ENCODE measurements around the gene SAMD5.

SAMD5 gene

DNA sequence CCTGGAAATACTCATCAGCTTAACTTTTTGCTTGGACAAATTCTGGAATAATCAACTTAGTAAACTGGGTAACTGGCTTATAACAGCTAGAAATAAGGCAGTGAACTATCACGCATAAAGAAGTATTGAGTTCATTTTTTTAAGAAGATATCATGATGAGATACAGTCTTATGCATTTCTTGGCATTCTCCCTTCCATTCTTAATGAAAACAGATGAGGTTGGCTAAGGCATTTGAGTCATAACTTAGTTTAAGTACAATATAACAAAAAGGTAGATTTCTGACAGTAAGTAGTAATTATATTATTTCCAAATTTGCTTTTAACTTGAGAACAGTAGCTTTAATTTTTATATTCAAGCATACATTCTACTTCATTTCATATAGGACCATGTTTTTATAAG lies 56.1 kb downstream of the SAMD5 start (continued):
- TF ChIP-seq, protein P1, sequence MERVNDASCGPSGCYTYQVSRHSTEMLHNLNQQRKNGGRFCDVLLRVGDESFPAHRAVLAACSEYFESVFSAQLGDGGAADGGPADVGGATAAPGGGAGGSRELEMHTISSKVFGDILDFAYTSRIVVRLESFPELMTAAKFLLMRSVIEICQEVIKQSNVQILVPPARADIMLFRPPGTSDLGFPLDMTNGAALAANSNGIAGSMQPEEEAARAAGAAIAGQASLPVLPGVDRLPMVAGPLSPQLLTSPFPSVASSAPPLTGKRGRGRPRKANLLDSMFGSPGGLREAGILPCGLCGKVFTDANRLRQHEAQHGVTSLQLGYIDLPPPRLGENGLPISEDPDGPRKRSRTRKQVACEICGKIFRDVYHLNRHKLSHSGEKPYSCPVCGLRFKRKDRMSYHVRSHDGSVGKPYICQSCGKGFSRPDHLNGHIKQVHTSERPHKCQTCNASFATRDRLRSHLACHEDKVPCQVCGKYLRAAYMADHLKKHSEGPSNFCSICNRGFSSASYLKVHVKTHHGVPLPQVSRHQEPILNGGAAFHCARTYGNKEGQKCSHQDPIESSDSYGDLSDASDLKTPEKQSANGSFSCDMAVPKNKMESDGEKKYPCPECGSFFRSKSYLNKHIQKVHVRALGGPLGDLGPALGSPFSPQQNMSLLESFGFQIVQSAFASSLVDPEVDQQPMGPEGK (CRISPR knock-in tag; IDR thresholded peaks at IDR 0.05; ENCODE audit: borderline replicate concordance): no peak
- TF ChIP-seq ZNF565 (CRISPR knock-in tag; conservative IDR thresholded peaks at IDR 0.05; ENCODE audit: low read depth) (no peak), TCF4 (CRISPR knock-in tag; IDR thresholded peaks at IDR 0.05; ENCODE audit: borderline replicate concordance) (no peak), ZNF70 (CRISPR knock-in tag; IDR thresholded peaks at IDR 0.05) (no peak), ISL1 (CRISPR knock-in tag; IDR thresholded peaks at IDR 0.05) (no peak), ZFP30 (CRISPR knock-in tag; IDR thresholded peaks at IDR 0.05) (no peak), GLIS3 (CRISPR knock-in tag; IDR thresholded peaks at IDR 0.05) (no peak)

DNA sequence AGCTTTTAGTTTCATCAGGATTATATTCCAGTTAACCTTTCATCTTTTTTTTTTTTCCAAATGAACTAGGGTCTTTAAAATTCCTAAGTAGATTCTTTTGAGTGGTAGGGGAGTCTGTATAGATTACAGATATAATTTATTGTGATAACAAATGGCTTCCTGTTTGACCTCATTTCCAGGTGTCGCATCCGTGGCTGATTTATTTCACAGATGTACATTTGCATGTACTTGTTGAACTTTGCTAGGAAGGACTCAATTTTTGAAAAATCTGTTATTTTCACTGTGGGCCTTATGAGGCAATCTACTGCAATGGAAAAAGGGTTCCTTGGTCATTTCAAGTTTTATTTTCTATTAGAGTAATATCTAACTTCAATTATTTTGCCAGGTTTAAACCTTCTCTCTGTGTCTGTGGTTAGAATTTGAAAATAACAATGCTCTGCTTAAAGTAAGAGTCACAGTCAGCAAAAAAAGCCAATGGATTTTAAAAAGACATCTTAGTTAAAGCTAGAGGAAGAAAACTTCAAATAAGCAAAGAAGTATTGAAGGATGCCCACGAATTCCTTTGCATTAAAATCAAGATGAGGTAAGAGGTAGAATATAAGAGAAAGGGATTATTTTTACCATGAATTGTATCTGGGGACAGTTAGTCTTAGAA lies 57.9 kb downstream of the SAMD5 start:
- no peak for TF ChIP-seq CSDC2 (CRISPR knock-in tag; IDR thresholded peaks at IDR 0.05)
- TF ChIP-seq ARNTL (CRISPR knock-in tag; IDR thresholded peaks at IDR 0.05; ENCODE audit: borderline replicate concordance, low read depth): no peak
- TF ChIP-seq SNAI2 (CRISPR knock-in tag; IDR thresholded peaks at IDR 0.05): no peak
- TF ChIP-seq, protein P1 (CRISPR knock-in tag; IDR thresholded peaks at IDR 0.05; ENCODE audit: borderline replicate concordance): no peak
- TF ChIP-seq, protein P2, sequence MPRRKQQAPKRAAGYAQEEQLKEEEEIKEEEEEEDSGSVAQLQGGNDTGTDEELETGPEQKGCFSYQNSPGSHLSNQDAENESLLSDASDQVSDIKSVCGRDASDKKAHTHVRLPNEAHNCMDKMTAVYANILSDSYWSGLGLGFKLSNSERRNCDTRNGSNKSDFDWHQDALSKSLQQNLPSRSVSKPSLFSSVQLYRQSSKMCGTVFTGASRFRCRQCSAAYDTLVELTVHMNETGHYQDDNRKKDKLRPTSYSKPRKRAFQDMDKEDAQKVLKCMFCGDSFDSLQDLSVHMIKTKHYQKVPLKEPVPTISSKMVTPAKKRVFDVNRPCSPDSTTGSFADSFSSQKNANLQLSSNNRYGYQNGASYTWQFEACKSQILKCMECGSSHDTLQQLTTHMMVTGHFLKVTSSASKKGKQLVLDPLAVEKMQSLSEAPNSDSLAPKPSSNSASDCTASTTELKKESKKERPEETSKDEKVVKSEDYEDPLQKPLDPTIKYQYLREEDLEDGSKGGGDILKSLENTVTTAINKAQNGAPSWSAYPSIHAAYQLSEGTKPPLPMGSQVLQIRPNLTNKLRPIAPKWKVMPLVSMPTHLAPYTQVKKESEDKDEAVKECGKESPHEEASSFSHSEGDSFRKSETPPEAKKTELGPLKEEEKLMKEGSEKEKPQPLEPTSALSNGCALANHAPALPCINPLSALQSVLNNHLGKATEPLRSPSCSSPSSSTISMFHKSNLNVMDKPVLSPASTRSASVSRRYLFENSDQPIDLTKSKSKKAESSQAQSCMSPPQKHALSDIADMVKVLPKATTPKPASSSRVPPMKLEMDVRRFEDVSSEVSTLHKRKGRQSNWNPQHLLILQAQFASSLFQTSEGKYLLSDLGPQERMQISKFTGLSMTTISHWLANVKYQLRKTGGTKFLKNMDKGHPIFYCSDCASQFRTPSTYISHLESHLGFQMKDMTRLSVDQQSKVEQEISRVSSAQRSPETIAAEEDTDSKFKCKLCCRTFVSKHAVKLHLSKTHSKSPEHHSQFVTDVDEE (CRISPR knock-in tag; IDR thresholded peaks at IDR 0.05): no peak
- no peak for TF ChIP-seq ZFP3 (CRISPR knock-in tag; IDR thresholded peaks at IDR 0.05)
- TF ChIP-seq ISL1 (CRISPR knock-in tag; IDR thresholded peaks at IDR 0.05): no peak
- TF ChIP-seq, protein P3, sequence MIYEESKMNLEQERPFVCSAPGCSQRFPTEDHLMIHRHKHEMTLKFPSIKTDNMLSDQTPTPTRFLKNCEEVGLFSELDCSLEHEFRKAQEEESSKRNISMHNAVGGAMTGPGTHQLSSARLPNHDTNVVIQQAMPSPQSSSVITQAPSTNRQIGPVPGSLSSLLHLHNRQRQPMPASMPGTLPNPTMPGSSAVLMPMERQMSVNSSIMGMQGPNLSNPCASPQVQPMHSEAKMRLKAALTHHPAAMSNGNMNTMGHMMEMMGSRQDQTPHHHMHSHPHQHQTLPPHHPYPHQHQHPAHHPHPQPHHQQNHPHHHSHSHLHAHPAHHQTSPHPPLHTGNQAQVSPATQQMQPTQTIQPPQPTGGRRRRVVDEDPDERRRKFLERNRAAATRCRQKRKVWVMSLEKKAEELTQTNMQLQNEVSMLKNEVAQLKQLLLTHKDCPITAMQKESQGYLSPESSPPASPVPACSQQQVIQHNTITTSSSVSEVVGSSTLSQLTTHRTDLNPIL (CRISPR knock-in tag; IDR thresholded peaks at IDR 0.05; ENCODE audit: low read depth): no peak
- no peak for TF ChIP-seq TCF4 (CRISPR knock-in tag; IDR thresholded peaks at IDR 0.05; ENCODE audit: borderline replicate concordance)
- no peak for TF ChIP-seq PPARA (CRISPR knock-in tag; IDR thresholded peaks at IDR 0.05; ENCODE audit: borderline replicate concordance)
- TF ChIP-seq OSR1 (CRISPR knock-in tag; IDR thresholded peaks at IDR 0.05): no peak
- TF ChIP-seq, protein P4, sequence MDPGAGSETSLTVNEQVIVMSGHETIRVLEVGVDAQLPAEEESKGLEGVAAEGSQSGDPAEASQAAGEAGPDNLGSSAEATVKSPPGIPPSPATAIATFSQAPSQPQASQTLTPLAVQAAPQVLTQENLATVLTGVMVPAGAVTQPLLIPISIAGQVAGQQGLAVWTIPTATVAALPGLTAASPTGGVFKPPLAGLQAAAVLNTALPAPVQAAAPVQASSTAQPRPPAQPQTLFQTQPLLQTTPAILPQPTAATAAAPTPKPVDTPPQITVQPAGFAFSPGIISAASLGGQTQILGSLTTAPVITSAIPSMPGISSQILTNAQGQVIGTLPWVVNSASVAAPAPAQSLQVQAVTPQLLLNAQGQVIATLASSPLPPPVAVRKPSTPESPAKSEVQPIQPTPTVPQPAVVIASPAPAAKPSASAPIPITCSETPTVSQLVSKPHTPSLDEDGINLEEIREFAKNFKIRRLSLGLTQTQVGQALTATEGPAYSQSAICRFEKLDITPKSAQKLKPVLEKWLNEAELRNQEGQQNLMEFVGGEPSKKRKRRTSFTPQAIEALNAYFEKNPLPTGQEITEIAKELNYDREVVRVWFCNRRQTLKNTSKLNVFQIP (CRISPR knock-in tag; IDR thresholded peaks at IDR 0.05; ENCODE audit: borderline replicate concordance, low read depth): no peak
- no peak for TF ChIP-seq ZNF565 (CRISPR knock-in tag; conservative IDR thresholded peaks at IDR 0.05; ENCODE audit: low read depth)
- no peak for TF ChIP-seq ZFP30 (CRISPR knock-in tag; IDR thresholded peaks at IDR 0.05)
- TF ChIP-seq ZC3H10 (CRISPR knock-in tag; IDR thresholded peaks at IDR 0.05): no peak
- no peak for TF ChIP-seq BACH2 (CRISPR knock-in tag; IDR thresholded peaks at IDR 0.05; ENCODE audit: borderline replicate concordance)
- no peak for TF ChIP-seq RARB (CRISPR knock-in tag; IDR thresholded peaks at IDR 0.05)
- TF ChIP-seq ZNF70 (CRISPR knock-in tag; IDR thresholded peaks at IDR 0.05): no peak
- TF ChIP-seq GLIS3 (CRISPR knock-in tag; IDR thresholded peaks at IDR 0.05): no peak
- ATAC-seq: no peak

Data from SK-N-SH treated with all-trans-retinoic acid at 6 μM for 48 hours (cell line).